DMS53 (cell line): Measurements from ENCODE around the gene CTNNBIP1.
"Not testable (repeated sequence)": the region's sequence is repeated elsewhere in the genome, so short reads cannot be mapped to it uniquely, and the experiment has no call there.

Source experiments
- DNase-seq: peaks from one replicate; lab custom pipeline; 2025; lab: John Stamatoyannopoulos, UW

CTNNBIP1 gene

DNA sequence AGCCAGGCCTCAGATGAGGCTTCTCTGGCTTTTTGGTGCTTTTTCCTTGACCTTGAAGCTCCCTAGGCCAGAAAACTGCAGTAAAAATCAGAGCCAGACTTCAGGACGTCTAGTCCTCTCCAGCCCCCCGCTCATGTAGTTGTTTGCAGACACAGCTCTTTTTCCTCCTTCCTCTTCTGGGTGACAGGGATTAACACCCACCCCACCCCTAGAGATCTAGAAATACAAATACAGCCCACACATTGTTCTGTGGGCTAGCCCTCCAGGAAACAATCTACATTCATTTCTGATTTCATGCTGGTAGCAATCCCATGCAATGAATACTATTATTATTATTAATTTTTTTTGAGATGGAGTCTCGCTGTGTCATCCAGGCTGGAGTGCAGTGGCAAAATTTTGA, 76.4 kb downstream of the CTNNBIP1 start:
- no peak for DNase-seq

DNA sequence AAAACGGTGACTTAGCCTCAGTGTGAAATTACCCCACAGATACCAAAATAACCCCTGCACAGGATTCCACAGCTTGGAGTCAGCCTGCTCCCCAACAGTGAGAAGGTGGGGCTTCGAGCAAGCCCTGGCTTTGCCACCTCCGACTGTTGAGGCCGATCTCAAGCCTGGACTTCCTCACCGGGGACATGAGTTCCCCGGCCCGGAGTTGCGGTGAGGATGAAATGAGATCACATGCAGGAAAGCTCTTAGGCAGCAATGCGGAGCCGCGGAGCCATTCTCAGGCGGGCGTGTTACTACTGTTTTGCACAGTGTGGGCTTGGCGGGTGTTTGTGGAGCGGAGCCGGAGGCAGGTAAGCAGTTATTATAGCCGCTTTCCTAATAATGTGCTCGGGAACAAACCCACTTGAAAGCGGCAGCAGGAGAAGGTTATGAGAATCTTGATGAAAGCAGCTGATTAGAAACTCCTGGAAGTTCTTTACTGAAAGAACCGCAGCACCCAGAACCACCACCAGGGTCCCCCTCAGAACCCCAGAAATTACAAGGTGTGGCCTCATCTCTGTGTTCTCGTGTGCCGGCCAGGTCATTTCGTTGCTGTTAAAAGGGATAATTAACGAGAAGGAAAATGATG, 82.4 kb downstream of the CTNNBIP1 start:
- peak; percentile 20 for DNase-seq

DNA sequence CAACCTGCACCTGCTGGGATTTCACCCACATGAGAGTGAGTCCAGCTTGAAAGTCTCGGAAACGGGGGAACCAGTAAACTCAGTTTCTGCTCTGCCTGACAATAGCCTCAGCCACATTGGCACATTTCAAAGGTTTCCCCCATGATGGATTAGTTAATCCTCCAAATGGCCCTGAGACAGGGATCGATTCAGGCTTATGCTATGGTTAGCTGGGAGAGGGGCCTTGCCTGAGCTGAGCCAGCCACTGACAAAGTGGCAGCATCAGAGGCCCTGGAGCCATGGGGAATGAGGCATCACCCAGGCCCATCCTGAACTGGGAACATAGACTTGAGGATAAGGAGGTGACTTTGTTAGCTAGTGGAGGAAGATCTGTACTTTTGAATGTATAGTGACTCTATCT, 83.5 kb downstream of the CTNNBIP1 start:
- DNase-seq = no peak

DNA sequence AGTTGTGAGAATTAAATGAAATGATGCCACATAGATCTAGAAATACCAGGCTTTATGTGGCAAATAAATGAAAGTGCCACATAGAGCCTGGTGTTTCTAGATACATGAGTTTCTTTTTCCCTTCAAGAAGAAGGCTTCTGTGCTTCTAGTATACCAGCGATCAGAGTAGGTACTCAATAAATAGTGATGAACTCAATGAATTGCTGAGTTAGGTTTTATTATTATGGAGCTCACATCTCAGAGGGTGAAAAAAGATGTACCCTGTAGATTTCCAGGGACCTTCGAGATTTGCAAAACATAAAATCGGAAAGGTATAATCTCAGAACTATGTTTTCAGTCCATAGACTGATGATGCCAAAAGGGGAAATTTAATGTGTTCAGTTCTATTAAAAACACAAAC, 84.0 kb downstream of the CTNNBIP1 start:
- no peak for DNase-seq

DNA sequence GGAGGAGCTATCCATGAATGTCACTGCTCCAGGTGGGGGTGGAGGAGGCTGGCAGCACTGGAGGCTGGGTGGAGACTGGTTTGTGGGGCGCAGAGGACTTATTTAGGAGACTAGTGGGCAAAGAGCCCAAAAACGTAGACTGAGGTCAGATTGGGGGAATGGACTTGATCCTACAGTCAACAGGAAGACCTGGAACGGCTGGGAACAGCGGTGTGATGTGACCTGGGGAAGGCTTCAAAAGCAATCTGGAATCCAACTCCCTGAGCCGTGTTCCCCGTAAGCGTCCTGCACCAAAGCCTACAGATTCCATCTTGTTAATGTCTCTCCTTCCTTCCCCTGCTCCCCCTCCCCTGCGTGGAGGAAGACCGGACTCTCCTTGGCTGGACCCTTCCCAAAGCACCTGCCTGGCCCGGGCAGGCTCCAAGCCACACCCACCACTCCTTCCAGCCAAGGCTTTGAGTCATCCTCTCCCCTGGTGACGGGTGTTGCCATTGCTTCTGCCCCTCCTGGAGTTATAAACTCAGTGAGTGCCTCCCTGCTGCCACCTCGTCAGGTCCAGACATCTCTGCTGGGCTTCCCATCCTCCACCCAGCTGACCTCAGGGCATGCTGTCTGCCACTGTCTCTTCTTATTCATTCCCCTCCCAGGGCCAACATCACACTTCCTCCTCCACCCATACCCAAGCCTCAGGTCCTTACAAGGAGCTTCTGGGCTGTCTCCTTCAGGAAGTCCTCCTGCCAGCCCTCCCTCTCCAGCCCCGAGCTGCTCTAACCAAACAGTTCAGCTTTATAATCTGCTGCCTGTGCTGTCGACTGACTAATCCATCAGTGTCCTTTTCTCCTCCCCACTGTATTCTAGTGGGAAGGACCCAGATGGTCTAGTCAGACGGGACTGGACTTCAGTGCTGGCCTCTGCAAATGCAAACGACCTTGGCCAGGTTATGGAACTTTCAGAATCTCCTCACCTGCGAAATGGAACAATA, 84.7 kb downstream of the CTNNBIP1 start:
- peak; percentile 87 for DNase-seq

DNA sequence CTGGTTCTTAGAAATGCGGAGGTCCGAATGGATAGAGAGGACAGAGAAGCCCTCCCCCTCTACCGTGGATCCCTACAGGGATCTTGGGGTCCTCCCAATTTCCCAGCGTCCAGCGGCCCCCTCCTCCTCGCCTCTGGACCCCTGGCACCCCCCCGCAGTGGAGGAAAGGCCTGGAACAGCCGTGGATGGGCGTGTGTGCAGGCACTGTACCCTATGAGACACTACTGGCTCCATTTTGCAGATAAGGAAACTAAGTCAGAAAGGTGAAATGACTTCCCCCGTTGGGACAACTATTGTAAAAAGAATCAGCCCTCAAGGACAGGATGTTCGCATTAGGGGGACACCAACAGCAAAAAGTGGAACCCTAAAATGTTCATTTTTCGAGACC, 85.4 kb downstream of the CTNNBIP1 start:
- no peak for DNase-seq

DNA sequence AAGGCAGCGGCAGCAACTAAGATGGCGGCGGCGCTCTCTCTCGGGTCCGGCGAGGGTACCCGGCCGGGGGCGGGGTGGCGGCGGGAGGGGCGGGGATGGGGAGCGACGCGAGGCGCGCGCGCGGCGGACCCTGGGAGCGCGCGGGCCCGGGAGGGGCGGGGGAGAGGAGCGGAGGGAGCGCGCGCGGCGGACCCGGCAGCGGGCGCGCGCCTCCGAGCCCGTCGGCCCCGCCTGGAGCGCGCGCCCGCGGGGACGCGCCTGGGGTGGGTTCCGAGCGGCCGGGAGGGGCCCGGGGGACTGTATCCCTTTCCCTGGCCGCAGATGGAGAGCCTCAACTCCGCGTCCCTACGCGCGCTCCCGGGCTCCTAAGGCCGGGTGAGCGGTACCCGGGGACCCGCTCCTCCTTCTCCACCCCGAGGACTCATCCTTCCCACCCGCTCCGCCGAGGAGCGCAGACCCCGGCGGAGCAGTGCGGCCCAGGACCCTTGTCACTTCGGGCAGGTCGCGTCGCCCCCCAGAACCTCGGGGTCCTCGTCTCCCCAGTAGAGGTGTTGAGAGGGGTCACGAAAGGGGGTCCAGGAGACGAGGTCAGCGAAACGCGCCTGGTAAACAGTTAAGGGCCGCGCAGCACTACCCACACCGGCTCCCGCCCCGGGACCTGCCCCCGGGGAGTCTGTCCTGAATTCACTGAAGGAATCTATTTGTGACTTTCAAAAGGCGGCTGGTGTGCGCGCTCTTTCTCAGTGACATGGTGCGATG, 85.9 kb downstream of the CTNNBIP1 start, which contains the start of gene CLSTN1:
Gene CLSTN1, minus strand, starts transcription at position 23 of the 759 bp plus-strand sequence. CDS start 232 bp downstream, outside the sequence.
- DNase-seq = peak; percentile 98

DNA sequence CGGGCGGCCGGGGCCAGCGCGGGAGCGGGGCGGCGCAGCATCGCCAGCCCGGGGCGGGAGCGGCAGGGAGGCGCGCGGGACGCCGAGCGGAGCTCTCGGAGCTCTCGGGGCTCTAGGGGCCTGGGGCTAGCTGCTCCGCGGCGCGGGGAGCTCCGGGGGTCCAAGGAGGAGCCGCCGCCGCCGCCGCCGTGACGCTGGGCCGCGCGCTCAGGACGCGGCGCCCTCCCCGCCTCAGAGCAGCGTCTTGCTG, 86.5 kb downstream of the CTNNBIP1 start:
- no peak for DNase-seq

DNA sequence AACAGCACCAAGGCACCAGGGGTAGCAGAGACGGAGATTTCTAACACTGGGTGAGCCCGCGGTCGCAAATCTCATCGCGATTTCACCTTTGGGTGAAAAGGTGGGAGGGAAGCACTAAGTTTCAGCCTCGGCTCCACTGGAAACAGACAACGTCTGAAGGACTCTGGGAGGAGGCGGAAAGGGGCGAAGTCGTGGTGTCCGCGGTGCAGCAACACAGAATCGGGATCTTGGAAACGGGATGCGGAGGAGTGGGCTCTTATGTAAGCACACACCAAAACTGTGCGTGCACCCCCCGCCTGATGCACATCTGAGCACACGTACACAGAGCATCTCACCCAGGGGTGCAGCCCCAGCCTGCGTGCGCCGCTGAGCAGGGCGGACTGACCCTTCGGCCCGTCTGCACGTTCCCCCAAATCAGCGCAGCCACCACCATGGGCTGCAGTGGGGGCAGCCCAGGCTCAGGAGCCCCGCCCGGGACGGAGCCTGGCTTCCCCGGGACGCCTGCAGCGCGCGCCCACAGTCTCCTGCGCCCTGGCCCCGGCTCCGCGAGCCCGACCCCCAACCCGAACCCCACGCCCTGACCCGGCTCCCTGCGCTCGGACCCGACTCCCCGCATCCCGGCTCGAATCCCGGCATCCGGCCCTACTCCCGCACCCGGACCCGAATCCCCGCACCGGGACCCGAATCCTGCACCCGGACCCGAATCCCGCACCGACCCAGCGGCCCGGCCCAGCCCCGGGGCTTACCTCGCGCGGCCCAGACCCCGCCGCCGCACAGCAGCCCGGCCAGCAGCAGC, 87.0 kb downstream of the CTNNBIP1 start:
- peak; percentile 60 for DNase-seq

DNA sequence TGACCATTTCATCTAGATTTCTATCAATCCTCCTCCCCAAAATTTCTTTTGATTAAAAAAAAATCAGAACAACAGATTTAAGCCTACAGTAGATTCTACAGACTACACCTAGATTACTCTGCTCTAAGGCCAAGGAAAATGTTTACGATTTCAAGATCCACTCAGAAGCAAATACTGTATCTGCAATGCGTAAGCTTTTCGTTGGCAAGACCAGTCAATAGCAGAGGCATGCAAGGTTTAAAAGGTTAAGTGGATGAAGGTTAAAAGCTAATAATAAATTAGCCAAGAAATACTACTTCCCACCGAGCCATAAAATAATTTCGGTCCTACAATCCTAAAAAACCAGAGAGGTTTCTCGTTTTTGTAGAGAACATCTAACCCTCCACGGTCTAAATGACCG, 87.6 kb downstream of the CTNNBIP1 start:
- no peak for DNase-seq

DNA sequence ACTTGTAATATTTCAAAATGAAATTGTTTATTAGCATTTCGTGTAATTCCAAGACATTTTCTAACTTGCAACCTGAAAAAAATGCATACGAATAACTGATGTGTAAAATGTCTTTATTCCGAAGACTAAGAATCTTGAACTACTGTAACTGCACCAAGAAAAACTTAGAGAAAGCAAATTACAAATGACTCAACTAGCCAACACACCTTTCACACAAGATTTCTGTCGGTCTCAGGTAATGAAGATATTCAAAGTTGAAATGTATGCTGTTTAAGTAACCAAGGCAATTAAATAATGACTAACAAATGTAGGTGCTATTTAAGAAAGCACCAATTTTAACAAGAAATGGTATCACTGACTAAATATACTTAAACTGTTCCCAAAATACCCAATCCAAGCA, 88.4 kb downstream of the CTNNBIP1 start:
- no peak for DNase-seq

DNA sequence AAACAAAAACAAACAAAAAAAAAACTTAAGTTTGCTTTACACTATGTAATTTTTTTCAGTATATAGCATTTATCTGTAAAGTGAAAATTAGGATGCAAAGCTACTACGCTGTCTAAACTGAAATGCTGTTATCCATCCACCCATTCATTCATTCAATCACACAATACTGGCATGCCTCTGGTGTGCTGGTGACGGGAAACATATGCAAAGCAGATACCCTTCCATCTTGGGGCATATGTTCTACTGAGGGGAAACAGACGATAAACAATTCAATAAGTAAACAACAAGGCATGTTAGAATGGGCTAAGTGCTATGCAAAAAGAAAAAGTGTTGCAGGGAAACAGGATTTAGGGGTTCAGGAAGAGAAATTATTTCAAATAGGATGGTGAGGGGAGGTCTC, 89.5 kb downstream of the CTNNBIP1 start:
- no peak for DNase-seq

DNA sequence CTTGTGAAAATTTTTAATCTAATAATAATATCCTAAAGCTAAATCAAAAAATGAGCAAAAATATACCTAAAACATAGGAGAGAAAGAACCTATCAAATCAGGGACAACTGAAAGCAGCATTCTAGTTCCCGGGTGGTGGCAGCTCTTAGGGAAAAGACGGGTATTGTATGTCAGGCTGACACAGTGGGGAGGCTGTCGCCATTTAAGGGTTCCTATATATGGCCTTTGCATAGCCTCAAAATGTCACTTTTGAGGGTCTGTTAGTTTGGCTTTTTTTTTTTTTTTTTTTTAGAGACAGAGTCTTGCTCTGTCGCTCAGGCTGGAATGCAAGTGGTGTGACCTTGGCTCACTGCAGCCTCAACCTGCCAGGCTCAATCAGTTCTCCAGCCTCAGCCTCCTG, 92.3 kb downstream of the CTNNBIP1 start:
- DNase-seq = no peak

DNA sequence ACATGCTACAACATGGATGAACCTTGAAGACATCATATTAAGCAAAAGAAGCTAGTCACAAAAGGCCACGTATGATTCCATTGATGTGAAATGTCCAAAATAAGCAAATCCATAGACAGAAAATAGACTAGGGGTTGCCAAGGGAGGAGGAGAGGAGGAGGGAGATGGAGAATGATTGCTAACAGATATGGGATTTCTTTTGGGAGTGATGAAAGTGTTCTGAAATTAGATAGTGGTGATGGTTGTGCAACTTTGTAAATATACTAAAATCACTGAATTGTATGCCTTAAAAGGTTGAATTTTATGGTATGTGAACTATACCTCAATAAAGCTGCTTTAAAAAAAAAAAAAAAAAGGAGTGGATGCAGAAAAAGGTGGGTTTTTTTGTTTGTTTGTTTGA, 93.9 kb downstream of the CTNNBIP1 start:
- no peak for DNase-seq

DNA sequence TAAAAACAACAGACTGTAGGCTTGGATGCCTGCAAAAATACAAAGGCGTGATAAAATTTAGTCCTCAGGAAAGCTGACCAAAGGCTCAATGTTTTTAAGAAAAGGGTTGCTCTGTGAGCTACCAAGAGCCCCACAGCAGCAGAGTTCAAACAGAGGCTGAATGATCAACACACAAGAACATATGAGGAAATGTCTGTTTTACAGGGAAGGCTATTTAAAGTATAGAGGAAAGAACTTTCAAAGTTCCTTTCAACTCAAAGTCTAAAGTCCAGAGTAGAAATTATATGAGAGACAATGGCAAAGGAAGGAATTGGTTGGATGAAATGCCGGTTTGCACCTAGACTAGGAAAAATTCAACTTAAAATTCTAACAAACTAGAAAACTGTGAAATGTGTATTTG, 94.9 kb downstream of the CTNNBIP1 start:
- no peak for DNase-seq

DNA sequence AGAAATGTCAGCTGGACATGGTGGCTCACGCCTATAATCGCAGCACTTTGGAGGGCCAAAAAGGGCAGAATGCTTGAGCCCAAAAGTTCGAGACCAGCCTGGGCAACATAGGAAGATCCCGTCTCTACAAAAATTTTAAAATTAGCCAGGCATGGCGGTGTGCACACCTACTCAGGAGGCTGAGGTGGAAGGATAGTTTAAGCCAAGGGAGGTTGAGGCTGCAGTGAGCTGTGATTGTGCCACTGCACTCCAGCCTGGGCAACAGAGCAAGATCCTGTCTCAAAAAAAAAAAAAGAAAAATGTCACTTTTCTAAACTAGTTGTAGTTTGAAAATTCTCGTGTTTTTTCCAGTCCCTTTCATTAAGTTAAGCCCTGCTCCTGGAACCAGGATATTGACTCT, 95.5 kb downstream of the CTNNBIP1 start:
- no peak for DNase-seq

DNA sequence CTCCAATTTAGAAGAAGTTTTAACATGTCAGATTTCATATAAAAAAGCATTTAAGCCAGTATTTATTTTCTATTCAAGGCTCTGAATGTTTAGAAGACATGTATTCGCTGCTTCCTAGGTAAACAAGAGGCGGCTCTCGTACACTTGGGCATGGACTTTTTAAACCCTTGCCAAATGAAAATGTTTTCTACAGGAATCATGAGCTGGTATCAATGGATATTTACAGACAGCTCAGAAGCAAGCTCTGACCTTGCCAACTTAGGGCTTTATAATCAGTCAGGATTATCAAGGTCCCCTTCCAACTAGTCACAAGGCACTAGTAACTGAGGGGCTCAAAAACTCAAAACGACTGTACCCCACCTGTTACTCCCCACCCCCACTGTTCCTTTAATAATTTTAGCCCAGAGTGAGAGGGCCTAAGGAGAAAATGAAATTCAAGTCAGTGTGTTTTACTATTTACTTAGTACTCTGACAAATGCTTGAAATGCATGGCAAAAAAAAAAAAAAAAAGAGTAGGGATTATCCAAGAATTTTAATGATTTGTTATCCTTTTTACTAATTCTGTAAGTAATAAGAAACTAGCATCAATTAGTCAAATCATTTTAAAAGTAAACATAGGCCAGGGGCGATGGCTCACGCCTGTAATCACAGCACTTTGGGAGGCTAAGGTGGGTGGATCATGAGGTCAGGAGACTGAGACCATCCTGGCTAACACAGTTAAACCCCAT, 98.7 kb downstream of the CTNNBIP1 start:
- DNase-seq = no peak

DNA sequence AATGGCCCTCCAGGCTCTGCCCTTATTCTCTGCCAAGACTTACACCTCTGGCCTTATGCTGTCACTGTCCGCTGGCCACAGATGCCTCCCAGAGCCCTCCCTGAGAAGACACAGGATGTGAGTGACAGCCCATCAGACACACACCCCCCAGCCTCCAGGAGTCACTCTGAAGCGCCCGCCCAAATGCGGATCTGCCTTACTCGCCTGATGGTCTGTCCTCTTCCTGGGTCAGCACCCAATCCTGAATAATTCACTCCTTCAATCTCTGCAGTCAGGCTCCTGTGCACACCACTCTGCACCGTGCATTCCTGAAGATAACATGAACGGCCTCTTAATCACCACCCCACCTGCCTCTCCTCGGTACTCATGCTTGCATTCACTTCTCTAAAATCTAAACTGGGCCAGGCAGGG, 101.0 kb downstream of the CTNNBIP1 start:
- no peak for DNase-seq

DNA sequence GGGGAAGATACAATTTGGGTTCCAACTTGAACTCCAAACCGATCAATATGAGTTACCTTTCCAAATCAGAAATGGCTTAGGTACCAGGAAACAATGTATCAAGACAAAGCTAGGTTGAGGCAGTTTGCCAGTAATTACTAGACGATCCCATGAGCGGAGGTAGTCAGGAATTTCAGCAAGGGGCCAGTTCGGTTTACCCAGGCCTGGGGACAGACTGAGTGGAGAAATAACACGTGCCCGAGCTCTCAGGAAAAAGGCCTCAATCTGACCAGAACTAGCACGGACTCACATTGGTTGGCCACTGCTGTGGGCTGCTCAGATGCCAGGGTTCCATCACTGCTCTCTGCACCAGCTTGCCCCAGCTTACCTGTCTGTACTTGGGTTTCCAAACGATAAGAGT, 101.6 kb downstream of the CTNNBIP1 start:
- DNase-seq = no peak

DNA sequence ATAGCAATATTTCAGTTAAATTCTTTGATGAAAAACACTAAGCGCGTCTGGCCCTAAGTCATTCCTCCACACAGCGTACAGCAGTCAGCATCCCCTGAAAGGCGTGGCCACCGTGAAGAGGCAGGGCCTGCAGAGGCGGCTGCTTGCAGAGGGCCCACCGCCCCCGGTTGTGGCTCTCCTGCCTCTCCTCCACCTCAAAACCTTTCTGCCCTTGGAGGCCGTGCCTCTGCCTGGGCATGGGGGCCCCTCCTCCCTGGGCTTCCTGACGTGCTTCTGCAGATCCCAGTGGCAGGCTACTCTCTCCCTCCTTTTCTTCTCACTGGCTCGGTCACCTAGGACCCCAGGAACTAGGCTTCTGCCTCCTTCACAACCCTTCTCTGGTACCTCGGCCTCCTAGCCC, 102.5 kb downstream of the CTNNBIP1 start:
- no peak for DNase-seq

DNA sequence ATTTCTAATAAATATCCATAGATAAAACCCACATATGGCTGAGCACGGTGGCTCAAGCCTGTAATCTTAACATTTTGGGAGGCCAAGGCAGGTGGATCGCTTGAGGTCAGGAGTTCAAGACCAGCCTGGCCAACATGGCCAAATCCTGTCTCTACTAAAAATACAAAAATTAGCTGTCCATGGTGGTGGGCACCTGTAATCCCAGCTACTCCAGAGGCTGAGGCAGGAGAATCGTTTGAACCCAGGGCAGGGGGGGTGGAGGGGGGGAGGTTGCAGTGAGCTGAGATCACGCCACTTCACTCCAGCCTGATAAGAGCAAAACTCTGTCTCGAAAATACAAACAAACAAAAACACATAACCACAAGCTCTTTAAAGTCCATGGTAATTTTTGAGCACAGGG, 104.1 kb downstream of the CTNNBIP1 start:
- DNase-seq = not testable (repeated sequence)
